Measurements from ENCODE around the gene EME2. TPM values are rescaled to one million over a fixed set of nuclear protein-coding genes. Genes with fewer than 3 reads are reported as not detected.
A peak's percentile ranks its signal among the peaks of the same experiment; 100 is the strongest.

Gene EME2
- total and polyA plus RNA-seq, 4 donors: 1.6 to 23.7 (median 18.2) TPM

GRCh38 chr16:1751946-1752345, 20.7 kb upstream of the EME2 start:
- H3K27me3 ChIP-seq (ENCODE audit: control insufficient read depth in 1 of 2, insufficient read depth in 2 of 2, low read length in 1 of 2): no peaks in the 10 kb centered on the region
- no peak overlapping the region for H3K27ac ChIP-seq (ENCODE audit: low read depth in 1 of 2, low read length in 2 of 2)
- no peak overlapping the region for H3K4me3 ChIP-seq (ENCODE audit: low read length in 2 of 2)
- DNase-seq (no peak), ATAC-seq (ENCODE audit: low FRiP score) (no peak)
- peaks cover 0 to 18% of the 10 kb centered on the region in 2 donors for H3K36me3 ChIP-seq (ENCODE audit: control insufficient read depth in 1 of 2, insufficient read depth in 2 of 2, low read length in 1 of 2)
- H3K9me3 ChIP-seq (ENCODE audit: control insufficient read depth, low read length): no peaks in the 10 kb centered on the region
- no peaks in the 10 kb centered on the region for H3K4me1 ChIP-seq (ENCODE audit: control insufficient read depth in 1 of 2, insufficient read depth in 2 of 2, low read length in 2 of 2)
- WGBS, 2 donors: 96 to 97% methylated on average over 16 of the region's 16 CpGs
- intact Hi-C loops (cut with DNase I): no loop called here

GRCh38 chr16:1752853-1753252, 19.8 kb upstream of the EME2 start:
- Histone ChIP-seq H3K27ac (ENCODE audit: low read depth in 1 of 2, low read length in 2 of 2) (no peak overlapping the region), H3K4me3 (ENCODE audit: low read length in 2 of 2) (no peak overlapping the region), H3K36me3 (ENCODE audit: control insufficient read depth in 1 of 2, insufficient read depth in 2 of 2, low read length in 1 of 2) (peaks cover 0 to 16% of the 10 kb centered on the region in 2 donors), H3K9me3 (ENCODE audit: control insufficient read depth, low read length) (no peaks in the 10 kb centered on the region), H3K27me3 (ENCODE audit: control insufficient read depth in 1 of 2, insufficient read depth in 2 of 2, low read length in 1 of 2) (no peaks in the 10 kb centered on the region), H3K4me1 (ENCODE audit: control insufficient read depth in 1 of 2, insufficient read depth in 2 of 2, low read length in 2 of 2) (no peaks in the 10 kb centered on the region)
- intact Hi-C loops (cut with DNase I): no loop called here
- DNase-seq: no peak
- 93 to 94% methylated on average over 14 of the region's 14 CpGs for WGBS, 2 donors
- ATAC-seq (ENCODE audit: low FRiP score): no peak

DNA sequence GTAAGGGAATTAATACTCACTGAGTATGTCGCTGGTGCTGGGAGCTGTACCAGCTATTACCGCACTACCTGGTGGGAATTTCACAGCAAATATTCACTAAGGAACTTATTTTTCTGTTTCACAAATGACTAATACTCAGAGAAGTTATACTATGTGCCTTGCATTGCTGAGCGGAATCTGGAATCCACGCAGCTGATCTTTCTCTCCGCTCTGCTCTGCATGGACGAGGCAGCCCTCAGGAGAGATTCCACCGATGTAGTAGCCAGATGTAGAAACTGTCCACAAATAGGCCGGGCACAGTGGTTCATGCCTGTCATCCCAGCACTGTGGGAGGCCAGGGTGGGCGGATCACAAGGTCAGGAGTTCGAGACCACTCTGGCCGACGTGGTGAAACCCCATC, 18.4 kb upstream of the EME2 start:
- no peaks in the 10 kb centered on the region for H3K27me3 ChIP-seq (ENCODE audit: control insufficient read depth in 1 of 2, insufficient read depth in 2 of 2, low read length in 1 of 2)
- H3K27ac ChIP-seq (ENCODE audit: low read depth in 1 of 2, low read length in 2 of 2): no peak overlapping the region
- WGBS, 2 donors: 92 to 94% methylated on average over 12 of the region's 12 CpGs
- intact Hi-C loops (cut with DNase I): no loop called here
- no peak overlapping the region for H3K4me3 ChIP-seq (ENCODE audit: low read length in 2 of 2)
- no peak for ATAC-seq (ENCODE audit: low FRiP score)
- no peaks in the 10 kb centered on the region for H3K4me1 ChIP-seq (ENCODE audit: control insufficient read depth in 1 of 2, insufficient read depth in 2 of 2, low read length in 2 of 2)
- no peaks in the 10 kb centered on the region for H3K9me3 ChIP-seq (ENCODE audit: control insufficient read depth, low read length)
- peaks cover 0 to 7% of the 10 kb centered on the region in 2 donors for H3K36me3 ChIP-seq (ENCODE audit: control insufficient read depth in 1 of 2, insufficient read depth in 2 of 2, low read length in 1 of 2)
- no peak for DNase-seq

DNA sequence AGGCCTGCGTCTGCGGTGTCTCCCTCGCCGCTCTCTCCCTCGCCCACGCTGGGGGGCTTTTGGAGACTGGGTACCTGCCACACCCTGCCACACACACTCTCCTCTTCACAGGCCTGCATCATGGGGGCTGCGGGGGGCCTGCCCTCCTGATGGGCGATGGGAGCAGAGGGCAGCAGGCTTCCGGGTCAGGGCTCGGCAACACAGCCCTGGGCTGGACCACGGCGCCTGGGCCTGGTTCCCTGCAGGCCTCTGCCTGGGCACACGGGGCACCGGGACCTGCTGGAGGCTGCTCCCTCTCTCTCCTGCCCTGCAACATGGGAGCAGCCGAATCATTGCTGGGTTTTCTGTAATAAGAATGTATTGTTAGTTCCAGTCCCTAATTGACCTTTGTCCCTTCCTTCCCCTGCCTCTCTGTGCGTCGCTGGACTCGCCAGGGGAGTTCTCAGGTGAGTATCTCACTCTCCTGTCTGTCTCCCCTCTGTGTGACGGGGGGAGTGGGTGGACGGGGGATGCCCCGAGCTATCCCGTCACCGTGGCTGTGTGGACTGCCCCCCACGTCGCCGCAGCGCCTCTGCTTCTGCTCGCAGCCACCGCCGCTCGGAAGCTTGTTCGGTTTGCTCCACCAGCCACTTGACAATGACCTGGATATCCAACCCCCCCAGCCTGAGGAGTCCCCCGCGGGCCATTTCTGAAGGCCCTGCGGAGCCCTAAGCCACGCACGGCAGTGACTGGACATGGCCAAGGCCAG, 14.7 kb upstream of the EME2 start:
- DNase-seq: no peak
- ATAC-seq (ENCODE audit: low FRiP score): no peak
- H3K27ac ChIP-seq (ENCODE audit: low read depth in 1 of 2, low read length in 2 of 2): no peak overlapping the region
- no peaks in the 10 kb centered on the region for H3K4me1 ChIP-seq (ENCODE audit: control insufficient read depth in 1 of 2, insufficient read depth in 2 of 2, low read length in 2 of 2)
- H3K36me3 ChIP-seq (ENCODE audit: control insufficient read depth in 1 of 2, insufficient read depth in 2 of 2, low read length in 1 of 2): peaks cover 0 to under 1% of the 10 kb centered on the region in 2 donors
- no peak overlapping the region for H3K4me3 ChIP-seq (ENCODE audit: low read length in 2 of 2)
- intact Hi-C loops (cut with DNase I): no loop called here
- no peaks in the 10 kb centered on the region for H3K9me3 ChIP-seq (ENCODE audit: control insufficient read depth, low read length)
- no peaks in the 10 kb centered on the region for H3K27me3 ChIP-seq (ENCODE audit: control insufficient read depth in 1 of 2, insufficient read depth in 2 of 2, low read length in 1 of 2)
- WGBS, 2 donors: 91 to 92% methylated on average over 37 of the region's 37 CpGs

- no peaks in the 10 kb centered on the region for H3K27me3 ChIP-seq (ENCODE audit: control insufficient read depth in 1 of 2, insufficient read depth in 2 of 2, low read length in 1 of 2)
- DNase-seq: no peak
- no peak overlapping the region for H3K4me3 ChIP-seq (ENCODE audit: low read length in 2 of 2)
- no peaks in the 10 kb centered on the region for H3K36me3 ChIP-seq (ENCODE audit: control insufficient read depth in 1 of 2, insufficient read depth in 2 of 2, low read length in 1 of 2)
- no peaks in the 10 kb centered on the region for H3K4me1 ChIP-seq (ENCODE audit: control insufficient read depth in 1 of 2, insufficient read depth in 2 of 2, low read length in 2 of 2)
- H3K27ac ChIP-seq (ENCODE audit: low read depth in 1 of 2, low read length in 2 of 2): no peak overlapping the region
- ATAC-seq (ENCODE audit: low FRiP score): no peak
- intact Hi-C loops (cut with DNase I): no loop called here
- WGBS, 2 donors: 92 to 93% methylated on average over 18 of the region's 18 CpGs
- no peaks in the 10 kb centered on the region for H3K9me3 ChIP-seq (ENCODE audit: control insufficient read depth, low read length)
Measured at GRCh38 chr16:1758923-1759322, 13.7 kb upstream of the EME2 start.

DNA sequence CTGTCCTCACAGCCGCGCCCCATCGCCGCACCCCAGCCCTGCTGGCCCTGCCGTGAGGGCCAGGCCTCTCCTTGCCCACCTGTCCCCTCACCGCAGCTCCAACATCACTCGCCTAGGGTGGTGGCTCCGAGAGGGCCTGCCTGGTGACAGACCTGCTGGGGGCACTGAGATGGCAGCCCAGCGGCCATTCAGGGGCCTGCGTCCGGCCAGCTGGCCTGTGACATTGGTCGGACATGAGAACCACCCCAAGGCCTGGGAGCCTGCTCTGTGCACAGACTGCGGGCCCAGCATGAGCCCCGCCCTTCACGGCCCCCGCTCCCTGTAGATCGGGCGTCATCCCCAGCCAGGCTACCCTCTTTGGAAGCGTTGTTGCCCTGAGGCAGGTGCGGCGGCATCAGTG, 13.1 kb upstream of the EME2 start:
- Histone ChIP-seq H3K4me3 (ENCODE audit: low read length in 2 of 2) (no peak overlapping the region), H3K4me1 (ENCODE audit: control insufficient read depth in 1 of 2, insufficient read depth in 2 of 2, low read length in 2 of 2) (no peaks in the 10 kb centered on the region), H3K36me3 (ENCODE audit: control insufficient read depth in 1 of 2, insufficient read depth in 2 of 2, low read length in 1 of 2) (no peaks in the 10 kb centered on the region), H3K27ac (ENCODE audit: low read depth in 1 of 2, low read length in 2 of 2) (no peak overlapping the region), H3K27me3 (ENCODE audit: control insufficient read depth in 1 of 2, insufficient read depth in 2 of 2, low read length in 1 of 2) (no peaks in the 10 kb centered on the region), H3K9me3 (ENCODE audit: control insufficient read depth, low read length) (no peaks in the 10 kb centered on the region)
- ATAC-seq (ENCODE audit: low FRiP score): no peak
- intact Hi-C loops (cut with DNase I): no loop called here
- no peak for DNase-seq
- WGBS, 2 donors: 94 to 97% methylated on average over 21 of the region's 21 CpGs

DNA sequence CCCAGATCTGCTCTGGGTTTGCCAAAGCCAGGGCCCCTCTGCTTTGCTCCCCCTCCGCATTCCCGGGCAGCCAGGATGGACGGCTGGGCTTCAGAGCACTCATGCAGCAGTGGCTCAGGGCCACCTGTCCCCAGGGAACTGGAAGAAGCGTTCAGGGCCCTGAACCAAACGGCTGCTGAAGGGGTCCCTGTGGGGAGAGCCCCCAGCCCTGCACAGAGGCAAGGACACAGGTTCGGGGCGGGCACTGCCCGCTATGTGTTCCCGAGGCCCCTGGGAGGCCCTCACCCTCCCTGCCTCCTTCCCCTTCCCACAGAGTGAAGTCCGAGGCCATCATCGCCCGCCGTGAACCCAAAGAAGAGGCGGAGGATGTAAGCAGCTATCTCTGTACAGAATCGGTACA, 11.7 kb upstream of the EME2 start:
- no peaks in the 10 kb centered on the region for H3K4me1 ChIP-seq (ENCODE audit: control insufficient read depth in 1 of 2, insufficient read depth in 2 of 2, low read length in 2 of 2)
- no peaks in the 10 kb centered on the region for H3K36me3 ChIP-seq (ENCODE audit: control insufficient read depth in 1 of 2, insufficient read depth in 2 of 2, low read length in 1 of 2)
- no peaks in the 10 kb centered on the region for H3K9me3 ChIP-seq (ENCODE audit: control insufficient read depth, low read length)
- no peak overlapping the region for H3K4me3 ChIP-seq (ENCODE audit: low read length in 2 of 2)
- 83 to 91% methylated on average over 15 of the region's 15 CpGs for WGBS, 2 donors
- intact Hi-C loops (cut with DNase I): no loop called here
- no peak overlapping the region for H3K27ac ChIP-seq (ENCODE audit: low read depth in 1 of 2, low read length in 2 of 2)
- no peak for DNase-seq
- ATAC-seq (ENCODE audit: low FRiP score): no peak
- H3K27me3 ChIP-seq (ENCODE audit: control insufficient read depth in 1 of 2, insufficient read depth in 2 of 2, low read length in 1 of 2): no peaks in the 10 kb centered on the region

DNA sequence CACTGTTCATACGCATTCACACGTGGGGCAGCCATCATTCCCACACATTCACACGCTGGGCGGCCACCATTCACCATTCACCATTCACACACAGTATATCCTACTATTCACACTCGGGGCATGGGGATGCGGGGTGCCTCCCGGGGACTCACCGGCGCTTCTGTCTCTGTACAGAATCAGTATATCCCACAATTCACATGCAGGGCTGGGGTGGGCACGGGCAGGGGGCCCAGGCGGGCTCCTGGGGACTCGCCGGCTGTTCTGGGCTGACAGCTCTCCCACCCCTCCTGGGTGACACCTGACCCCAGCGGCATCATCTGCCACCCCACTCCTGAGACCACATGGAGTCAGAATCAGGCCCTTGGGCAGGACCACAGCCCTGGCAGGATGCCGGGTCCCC, 10.9 kb upstream of the EME2 start:
- intact Hi-C loops (cut with DNase I): no loop called here
- H3K27me3 ChIP-seq (ENCODE audit: control insufficient read depth in 1 of 2, insufficient read depth in 2 of 2, low read length in 1 of 2): no peaks in the 10 kb centered on the region

DNA sequence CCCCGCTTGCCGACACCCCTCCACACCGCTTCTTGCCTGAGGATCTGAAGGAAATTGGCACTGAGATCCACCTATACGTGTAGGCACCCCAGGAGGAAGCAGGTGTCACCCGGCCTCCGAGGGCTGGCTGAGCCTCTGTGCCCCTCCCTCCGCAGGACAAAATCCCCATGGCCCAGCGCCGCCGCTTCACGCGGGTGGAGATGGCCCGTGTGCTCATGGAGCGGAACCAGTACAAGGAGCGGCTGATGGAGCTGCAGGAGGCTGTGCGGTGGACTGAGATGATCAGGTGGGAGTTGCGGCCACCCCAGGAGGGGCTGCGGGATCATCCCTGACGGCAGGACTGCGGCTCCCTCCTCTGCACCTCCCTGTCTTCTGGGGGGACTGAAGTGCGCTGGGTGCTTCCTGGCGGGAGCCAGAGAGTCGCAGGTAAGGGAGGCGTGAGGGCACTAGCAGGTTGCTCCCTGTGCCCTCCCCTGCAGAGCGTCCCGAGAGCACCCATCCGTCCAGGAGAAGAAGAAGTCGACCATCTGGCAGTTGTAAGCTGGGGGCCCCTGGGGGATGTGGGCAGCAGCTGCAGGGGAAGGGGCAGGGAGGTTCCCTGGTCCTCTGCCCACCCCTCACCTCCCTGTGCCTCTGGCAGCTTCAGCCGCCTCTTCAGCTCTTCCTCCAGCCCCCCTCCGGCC, 10.3 kb upstream of the EME2 start:
- no peaks in the 10 kb centered on the region for H3K36me3 ChIP-seq (ENCODE audit: control insufficient read depth in 1 of 2, insufficient read depth in 2 of 2, low read length in 1 of 2)
- peak in 1 of 2 donors; percentile 75 for DNase-seq
- intact Hi-C loops (cut with DNase I): no loop called here

More for the DNA sequence above, 10.9 kb upstream of the EME2 start:
- H3K27ac ChIP-seq (ENCODE audit: low read depth in 1 of 2, low read length in 2 of 2): no peak overlapping the region
- no peak for ATAC-seq (ENCODE audit: low FRiP score)
- H3K4me1 ChIP-seq (ENCODE audit: control insufficient read depth in 1 of 2, insufficient read depth in 2 of 2, low read length in 2 of 2): no peaks in the 10 kb centered on the region
- no peaks in the 10 kb centered on the region for H3K36me3 ChIP-seq (ENCODE audit: control insufficient read depth in 1 of 2, insufficient read depth in 2 of 2, low read length in 1 of 2)
- H3K9me3 ChIP-seq (ENCODE audit: control insufficient read depth, low read length): no peaks in the 10 kb centered on the region
- H3K4me3 ChIP-seq (ENCODE audit: low read length in 2 of 2): no peak overlapping the region
- WGBS, 2 donors: 91 to 92% methylated on average over 15 of the region's 15 CpGs
- DNase-seq: no peak

More for the DNA sequence above, 10.3 kb upstream of the EME2 start:
- H3K27me3 ChIP-seq (ENCODE audit: control insufficient read depth in 1 of 2, insufficient read depth in 2 of 2, low read length in 1 of 2): no peaks in the 10 kb centered on the region
- no peaks in the 10 kb centered on the region for H3K4me1 ChIP-seq (ENCODE audit: control insufficient read depth in 1 of 2, insufficient read depth in 2 of 2, low read length in 2 of 2)
- no peak for ATAC-seq (ENCODE audit: low FRiP score)
- H3K9me3 ChIP-seq (ENCODE audit: control insufficient read depth, low read length): no peaks in the 10 kb centered on the region
- H3K27ac ChIP-seq (ENCODE audit: low read depth in 1 of 2, low read length in 2 of 2): no peak overlapping the region
- H3K4me3 ChIP-seq (ENCODE audit: low read length in 2 of 2): no peak overlapping the region
- WGBS, 2 donors: 92 to 94% methylated on average over 27 to 30 of the region's 30 CpGs
